GM18526 (cell line): Measurements from ENCODE around the gene RAB6B.

Experiments used
- POLR2A ChIP-seq: IDR thresholded peaks from 3 replicates; pipeline ENCODE4 v1.6.1; 2011; ENCODE audit not compliant: insufficient read length; ENCODE audit errors: extremely low read depth

RAB6B gene

GRCh38 chr3:133895208-133896001, at the start of gene RAB6B:
Gene RAB6B (minus strand): TSS chr3:133895882. CDS start chr3:133895466, 416 bp downstream.
- TF ChIP-seq POLR2A = no peak

GRCh38 chr3:133944641-133945380, 49.1 kb upstream of the RAB6B start:
- no peak for TF ChIP-seq POLR2A

GRCh38 chr3:133944181-133944580, 48.5 kb upstream of the RAB6B start:
- no peak for TF ChIP-seq POLR2A

DNA sequence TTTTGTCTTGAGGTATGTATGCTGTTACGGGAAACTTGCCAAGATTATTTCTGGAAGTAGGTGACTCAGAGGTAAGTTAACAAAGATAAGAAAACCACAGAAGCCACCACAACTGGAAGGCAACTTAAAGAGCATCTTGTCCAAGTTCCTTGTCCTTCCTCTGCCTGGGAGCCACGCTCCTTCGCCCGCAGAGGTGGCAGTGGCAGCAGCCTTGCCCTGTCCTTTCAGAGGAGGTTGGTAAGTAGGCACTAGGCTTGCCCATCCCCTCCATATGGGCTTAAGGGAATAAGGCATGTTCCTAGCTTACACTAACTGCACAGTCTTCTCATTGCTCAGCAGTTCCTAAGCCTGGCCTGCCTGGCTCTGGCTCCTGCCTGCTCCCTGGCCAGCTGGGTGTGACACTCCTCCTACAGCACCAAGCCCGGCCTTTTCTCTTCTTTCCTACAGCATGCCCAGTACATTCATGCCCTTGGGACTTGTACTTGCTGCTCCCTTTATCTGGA, 48.0 kb upstream of the RAB6B start:
- no peak for TF ChIP-seq POLR2A

DNA sequence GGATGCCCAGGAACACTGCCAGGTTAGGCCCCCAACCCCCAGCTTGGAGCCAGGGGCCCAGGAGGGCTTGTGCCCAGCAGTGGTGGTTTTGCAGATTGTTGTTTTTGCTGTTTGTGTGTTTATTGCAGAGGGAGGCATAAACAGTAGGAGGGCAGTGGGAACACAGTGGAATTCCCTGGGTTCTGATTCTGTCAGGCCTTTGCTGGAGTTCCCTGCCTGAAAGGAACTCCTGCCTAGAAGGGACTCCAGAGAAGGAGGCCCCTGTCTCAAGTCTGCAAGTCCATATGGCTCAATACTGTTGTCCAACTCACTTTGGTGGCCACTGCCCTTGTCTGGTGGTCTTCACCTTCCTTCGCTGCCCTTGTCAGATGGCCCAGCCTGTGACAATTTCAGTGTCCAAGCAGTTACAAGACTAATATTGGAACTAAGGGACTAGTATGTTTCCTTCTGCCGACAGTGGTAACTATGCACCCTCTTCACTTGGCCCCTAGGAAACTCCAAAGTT, 47.4 kb upstream of the RAB6B start:
- TF ChIP-seq POLR2A = no peak

GRCh38 chr3:133941415-133941821, 45.7 kb upstream of the RAB6B start:
- no peak for TF ChIP-seq POLR2A

- TF ChIP-seq POLR2A = no peak
Measured at GRCh38 chr3:133940536-133940935, 44.9 kb upstream of the RAB6B start.

GRCh38 chr3:133939463-133939835, 43.8 kb upstream of the RAB6B start:
- TF ChIP-seq POLR2A = no peak

DNA sequence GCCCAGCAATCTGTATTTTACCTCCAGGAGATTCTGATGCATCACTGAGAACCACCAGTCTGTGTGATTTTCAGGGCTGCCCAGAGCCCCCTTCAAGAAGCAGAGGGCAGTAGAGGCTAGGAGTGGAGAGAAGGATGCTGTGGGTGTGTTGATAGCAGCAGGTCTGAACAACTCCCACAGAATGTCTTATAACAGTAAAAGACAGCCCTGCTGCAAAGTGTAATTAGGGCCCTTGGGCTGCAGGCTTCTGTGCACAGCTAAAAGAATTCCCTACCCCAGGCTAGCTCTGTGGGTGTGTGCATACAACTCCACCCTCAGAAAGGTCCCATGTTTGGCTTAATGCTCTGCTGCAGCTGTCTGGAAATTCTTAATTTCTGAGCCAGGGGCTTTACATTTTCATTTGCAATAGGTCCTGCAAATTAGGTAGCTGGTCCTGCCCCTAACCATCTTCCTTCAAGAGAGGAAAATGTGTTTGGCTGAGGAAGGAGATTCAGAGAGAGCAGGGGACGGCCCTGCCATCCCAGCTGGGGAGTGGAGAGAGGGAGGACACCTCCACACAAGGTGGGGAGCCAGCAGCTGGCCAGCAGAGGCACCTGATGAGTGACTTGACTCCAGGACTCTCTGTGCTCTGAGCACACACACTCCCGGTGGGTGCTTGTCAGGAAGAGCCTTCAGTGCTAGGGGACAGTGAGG, 43.2 kb upstream of the RAB6B start:
- no peak for TF ChIP-seq POLR2A

GRCh38 chr3:133937756-133938601, 42.3 kb upstream of the RAB6B start:
- TF ChIP-seq POLR2A = no peak

GRCh38 chr3:133937061-133937686, 41.5 kb upstream of the RAB6B start:
- no peak for TF ChIP-seq POLR2A

GRCh38 chr3:133935843-133936769, 40.4 kb upstream of the RAB6B start:
- TF ChIP-seq POLR2A = no peak
